NOMO-1 treated with dmso at 0.1 percent for 144 hours (cell line): Measurements from ENCODE around the gene NEMF.
"Not testable (repeated sequence)": the region's sequence is repeated elsewhere in the genome, so short reads cannot be mapped to it uniquely, and the experiment has no call there.

Experiments
- DNase-seq: peaks from one replicate; lab custom pipeline; 2025; ENCODE audit not compliant: unreplicated experiment; lab: John Stamatoyannopoulos, UW

NEMF gene

DNA sequence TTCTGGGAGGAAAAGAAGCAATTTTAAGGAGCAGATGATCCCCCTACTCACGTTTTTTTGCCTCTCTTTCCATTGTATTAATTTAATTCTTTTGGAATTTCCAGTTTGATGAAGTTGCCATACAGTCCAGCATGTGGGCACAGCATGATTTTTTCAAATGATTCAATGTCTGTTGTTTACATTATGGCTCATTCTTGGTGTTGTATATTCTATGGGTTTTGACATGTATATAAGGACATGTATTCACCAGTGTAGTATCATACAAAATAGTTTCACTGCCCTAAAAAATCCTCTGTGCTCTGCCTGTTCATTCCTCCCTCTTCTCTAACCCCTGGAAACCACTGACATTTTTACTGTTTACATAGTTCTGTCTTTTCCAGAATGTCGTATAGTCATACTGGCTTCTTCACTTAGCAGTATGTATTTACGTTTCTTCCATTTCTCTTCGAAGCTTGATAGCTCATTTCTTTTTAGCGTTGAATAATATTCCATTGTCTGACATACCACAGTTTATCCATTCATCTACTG, 98.0 kb downstream of the NEMF start:
- no peak for DNase-seq

GRCh38 chr14:49746476-49746875, 106.1 kb downstream of the NEMF start:
- DNase-seq: not testable (repeated sequence)

DNA sequence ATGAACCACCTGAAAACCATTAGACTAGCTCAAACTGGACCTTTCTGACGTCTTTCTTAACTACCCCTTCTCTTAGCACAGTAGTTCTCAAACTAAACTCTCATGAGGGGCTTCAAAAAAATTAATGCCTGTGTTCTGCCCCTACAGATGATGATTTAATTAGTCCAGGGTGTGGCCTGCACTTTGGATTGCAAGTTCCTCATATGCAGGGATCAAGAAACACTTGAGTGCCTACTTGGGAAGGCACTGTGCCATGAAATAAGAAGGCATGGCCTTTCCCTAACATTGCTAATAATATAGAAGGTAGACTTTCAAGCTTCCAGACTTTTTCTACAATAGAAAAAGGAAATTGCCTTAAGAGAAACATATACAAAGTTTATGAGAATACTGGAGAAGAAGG, 107.4 kb downstream of the NEMF start:
- no peak for DNase-seq

DNA sequence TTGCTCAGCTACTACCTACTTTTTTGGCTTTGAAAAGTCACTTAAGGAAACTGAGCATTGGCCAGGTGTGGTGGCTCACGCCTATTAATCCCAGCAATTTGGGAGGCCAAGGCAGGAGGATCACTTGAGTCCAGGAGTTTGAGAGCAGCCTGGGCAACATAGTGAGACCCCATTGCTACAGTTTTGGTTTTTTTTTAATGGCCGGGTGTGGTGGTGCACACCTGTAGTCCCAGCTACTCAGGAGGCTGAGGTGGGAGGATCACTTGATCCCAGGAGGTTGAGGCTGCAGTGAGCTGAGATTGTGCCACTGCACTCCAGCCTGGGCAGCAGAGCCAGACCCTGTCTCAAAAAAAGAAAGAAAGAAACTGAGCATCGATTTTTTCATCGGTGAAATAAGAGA, 116.9 kb downstream of the NEMF start:
- not testable (repeated sequence) for DNase-seq

DNA sequence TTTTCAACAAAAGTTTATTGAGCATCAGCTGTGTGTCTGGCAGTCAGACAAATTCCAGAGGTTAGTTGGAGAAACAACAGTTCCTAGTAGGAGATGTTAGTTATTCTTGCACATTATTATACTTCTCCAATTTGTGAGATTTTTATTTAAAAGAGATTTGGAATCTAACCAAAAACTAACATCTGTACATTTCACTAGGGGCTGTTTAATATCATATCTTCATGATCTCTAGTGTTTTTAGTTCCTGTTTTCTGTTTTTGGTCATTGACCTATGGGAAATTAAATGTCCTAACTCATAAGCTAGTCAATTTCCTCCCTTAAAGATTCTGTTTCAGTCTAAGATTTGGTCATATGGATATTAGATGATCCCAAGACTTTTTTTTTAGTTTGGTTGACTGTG, 118.8 kb downstream of the NEMF start:
- no peak for DNase-seq

DNA sequence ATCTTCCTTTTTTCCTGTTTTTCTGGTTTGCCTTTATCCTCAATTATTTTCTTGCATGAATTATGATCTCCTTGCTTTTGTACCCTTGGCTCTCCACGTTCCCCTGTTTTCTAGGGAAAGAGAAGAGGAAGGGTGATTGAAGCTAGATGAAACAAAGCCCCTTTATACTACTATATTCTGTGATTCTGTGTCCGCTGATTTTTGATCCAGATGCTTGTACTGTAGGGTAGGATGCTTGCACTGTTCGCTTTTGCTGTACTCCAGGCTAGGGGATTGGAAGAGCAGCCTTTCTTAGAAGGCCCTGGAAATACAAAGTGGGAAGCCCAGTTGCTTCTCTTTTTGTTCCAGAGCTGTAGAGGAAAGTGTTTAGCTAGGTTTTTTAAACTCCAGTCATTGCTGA, 119.7 kb downstream of the NEMF start:
- no peak for DNase-seq
